SIG-M5 (cell line): ENCODE data around the gene MYO1C.
"Not testable (repeated sequence)": the region's sequence is repeated elsewhere in the genome, so short reads cannot be mapped to it uniquely, and the experiment has no call there.

Experiments
- DNase-seq: peaks from one replicate; lab custom pipeline; 2025; lab: John Stamatoyannopoulos, UW

MYO1C gene

DNA sequence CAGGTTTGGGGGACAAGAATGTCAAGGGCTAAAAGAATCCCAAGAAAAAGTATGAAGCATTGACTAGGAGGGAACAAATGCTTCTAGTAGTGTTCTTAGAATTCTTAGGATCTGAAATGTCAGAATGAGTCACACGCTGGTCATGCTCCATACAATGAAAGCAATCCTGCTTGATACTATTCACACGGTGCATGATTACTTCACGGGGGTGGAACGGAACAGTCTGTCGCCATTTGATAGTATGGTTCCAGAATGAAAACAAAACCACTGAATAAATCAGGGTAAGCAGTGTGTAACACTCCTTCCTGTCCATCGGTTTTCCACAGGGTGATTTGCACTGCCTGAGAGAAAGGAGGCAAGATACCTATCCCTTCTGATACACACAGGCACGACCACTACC, 69.6 kb downstream of the MYO1C start:
- DNase-seq = no peak

DNA sequence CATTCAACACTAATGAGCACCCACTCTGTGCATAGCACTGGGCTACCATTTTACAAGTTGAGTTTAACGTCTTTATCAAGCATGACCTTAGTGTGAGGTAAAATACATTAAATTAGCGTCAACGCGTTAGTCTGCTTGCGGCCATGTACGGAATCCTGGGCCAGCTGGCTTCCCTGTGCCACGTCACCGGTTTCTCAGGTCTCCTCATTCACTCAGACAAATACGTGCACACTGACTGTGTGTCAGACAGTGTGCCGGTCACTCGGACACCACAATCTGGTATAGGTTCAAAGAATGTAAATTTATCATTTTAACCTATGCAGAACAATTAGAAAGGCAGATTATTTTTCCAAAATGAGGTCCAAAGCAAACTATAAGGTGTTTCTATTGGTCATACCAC, 71.0 kb downstream of the MYO1C start:
- no peak for DNase-seq

DNA sequence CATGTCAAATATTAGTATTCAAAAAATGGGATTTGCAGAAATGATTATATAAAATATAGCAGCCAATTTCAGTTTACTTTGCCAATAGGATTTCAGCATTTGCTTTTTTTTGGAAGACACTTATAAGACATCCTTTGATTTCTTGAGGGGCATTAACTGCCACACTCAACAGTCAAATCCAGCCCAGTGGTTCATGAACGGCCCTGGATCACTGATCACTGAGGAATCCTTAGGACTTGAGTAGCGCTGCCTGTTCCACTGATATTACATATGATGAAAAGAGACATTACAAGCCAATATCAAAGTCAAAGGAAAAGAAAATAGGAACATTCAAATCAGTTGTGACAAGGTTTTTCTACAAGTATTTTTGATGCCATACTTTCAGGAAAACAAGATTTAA, 71.5 kb downstream of the MYO1C start:
- no peak for DNase-seq

DNA sequence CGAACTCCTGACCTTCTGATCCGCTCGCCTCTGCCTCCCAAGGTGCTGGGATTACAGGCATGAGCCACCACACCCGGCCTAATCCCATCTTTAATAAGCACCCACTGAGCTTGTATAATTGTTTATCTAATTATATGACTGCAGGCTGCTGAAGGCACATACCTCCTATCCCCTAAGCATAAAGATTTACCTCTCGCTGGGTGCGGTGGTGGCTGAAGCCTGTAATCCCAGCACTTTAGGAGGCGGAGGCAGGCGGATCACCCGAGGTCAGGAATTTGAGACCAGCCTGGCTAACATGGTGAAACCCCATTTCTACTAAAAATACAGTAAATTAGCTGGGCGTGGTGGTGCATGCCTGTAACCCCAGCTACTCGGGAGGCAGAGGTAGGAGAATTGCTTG, 72.3 kb downstream of the MYO1C start:
- DNase-seq = no peak

DNA sequence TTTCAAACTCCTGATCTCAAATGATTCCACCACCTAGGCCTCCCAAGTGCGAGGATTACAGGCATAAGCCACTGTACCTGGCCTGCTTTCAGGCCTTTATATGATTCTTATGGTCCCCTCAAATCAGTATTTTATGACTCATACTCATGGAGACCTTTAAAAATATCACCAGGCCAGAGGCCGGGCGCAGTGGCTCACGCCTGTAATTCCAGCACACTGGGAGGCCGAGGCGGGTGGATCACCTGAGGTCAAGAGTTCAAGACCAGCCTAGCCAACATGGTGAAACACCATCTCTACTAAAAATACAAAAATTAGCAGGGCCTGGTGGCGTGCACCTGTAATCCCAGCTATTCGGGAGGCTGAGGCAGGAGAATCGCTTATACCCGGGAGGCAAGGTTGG, 74.0 kb downstream of the MYO1C start:
- DNase-seq = not testable (repeated sequence)

DNA sequence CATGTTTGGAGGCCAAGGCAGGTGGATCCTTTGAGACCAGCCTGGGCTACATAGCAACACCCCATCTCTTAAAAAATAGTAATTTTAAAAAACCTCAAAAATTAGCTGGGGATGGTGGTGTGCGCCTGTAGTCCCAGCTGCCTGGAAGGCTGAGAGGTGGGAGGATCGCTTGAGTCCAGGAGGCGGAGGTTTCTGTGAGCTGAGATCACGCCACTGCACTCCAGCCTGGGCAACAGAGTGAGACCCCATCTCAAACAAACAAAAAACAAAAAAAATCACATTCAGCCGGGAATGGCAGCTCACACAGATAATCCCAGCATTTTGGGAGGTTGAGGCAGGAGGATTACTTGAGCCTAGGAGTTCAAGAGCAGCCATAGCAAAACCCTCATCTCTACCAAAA, 76.1 kb downstream of the MYO1C start:
- DNase-seq = no peak

DNA sequence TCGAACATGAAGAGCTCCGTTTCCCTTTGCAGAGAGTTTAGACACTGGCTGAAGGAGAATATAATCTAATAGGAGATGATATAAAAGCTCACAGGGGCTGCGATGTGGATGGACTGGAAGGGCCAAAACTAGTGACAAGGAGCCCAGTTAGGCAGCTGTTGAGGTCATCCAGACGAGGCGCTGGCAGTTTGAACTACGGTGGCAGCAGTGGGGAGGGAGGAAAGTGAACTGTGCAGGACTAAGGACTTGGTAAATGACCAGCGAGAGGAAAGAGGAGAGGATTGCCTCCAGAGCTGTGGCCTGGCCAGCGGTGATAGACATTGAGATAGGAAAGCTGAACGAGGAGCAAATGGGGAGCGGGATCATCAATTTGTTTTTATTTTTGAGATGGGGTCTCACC, 77.9 kb downstream of the MYO1C start:
- DNase-seq = no peak
